Astrocyte (in vitro differentiated cells and primary cell): ENCODE measurements around the gene SDE2. TPM values are rescaled to one million over a fixed set of nuclear protein-coding genes. Genes with fewer than 3 reads are reported as not detected.
"Not testable (repeated sequence)": the region's sequence is repeated elsewhere in the genome, so short reads cannot be mapped to it uniquely, and the experiment has no call there.

ENCODE experiments used
- DNase-seq: peaks from one replicate; pipeline ENCODE4 v3.0.0-alpha.2; 2010; ENCODE audit warnings: low read depth
- FAIRE-seq: peaks from 2 replicates; lab custom pipeline; 2011; peaks lifted over from hg19 to GRCh38; lab: Jason Lieb, UNC
- H2AFZ ChIP-seq: 2 replicates; pipeline ENCODE4 v1.6.0; 2012; ENCODE audit warnings: low read depth, low read length, inconsistent platforms
- H3K27ac ChIP-seq: 2 replicates; pipeline ENCODE4 v1.5.1; 2011; ENCODE audit warnings: low read depth, low read length, inconsistent platforms
- H3K27me3 ChIP-seq: 2 replicates; pipeline ENCODE4 v1.6.0; 2011; ENCODE audit warnings: low read length, inconsistent platforms; ENCODE audit not compliant: insufficient read depth
- H3K36me3 ChIP-seq: 2 replicates; pipeline ENCODE4 v1.5.1; 2011; ENCODE audit warnings: low read length, inconsistent platforms; ENCODE audit not compliant: insufficient read depth
- H3K4me1 ChIP-seq: 2 replicates; pipeline ENCODE4 v1.5.1; 2011; ENCODE audit warnings: low read length, inconsistent platforms; ENCODE audit not compliant: insufficient read depth
- H3K4me2 ChIP-seq: 2 replicates; pipeline ENCODE4 v1.6.0; 2012; ENCODE audit warnings: low read length, inconsistent platforms
- H3K4me3 ChIP-seq: 2 replicates; pipeline ENCODE4 v1.5.1; 2011; ENCODE audit warnings: low read depth, mild to moderate bottlenecking, low read length, inconsistent platforms; ENCODE audit not compliant: insufficient read depth
- H3K79me2 ChIP-seq: 2 replicates; pipeline ENCODE4 v1.6.0; 2012; ENCODE audit warnings: mild to moderate bottlenecking, low read length, inconsistent platforms; ENCODE audit not compliant: insufficient read depth
- H3K9ac ChIP-seq: 2 replicates; pipeline ENCODE4 v1.6.0; 2012; ENCODE audit warnings: mild to moderate bottlenecking, low read length, inconsistent platforms
- H3K9me3 ChIP-seq: 2 replicates; pipeline ENCODE4 v1.5.1; 2012; ENCODE audit warnings: low read depth, mild to moderate bottlenecking, low read length, inconsistent platforms; ENCODE audit not compliant: insufficient read depth
- H4K20me1 ChIP-seq: 2 replicates; pipeline ENCODE4 v1.6.0; 2012; ENCODE audit warnings: low read length, inconsistent platforms; ENCODE audit not compliant: insufficient read depth
- H3K27ac Mint-ChIP-seq: one replicate; pipeline ENCODE4 v1.8.0; 2021; ENCODE audit warnings: mild to moderate bottlenecking, mixed read lengths; ENCODE audit not compliant: unreplicated experiment
- H3K27me3 Mint-ChIP-seq: one replicate; pipeline ENCODE4 v1.8.0; 2021; ENCODE audit warnings: low read depth, mixed read lengths; ENCODE audit not compliant: unreplicated experiment
- H3K36me3 Mint-ChIP-seq: one replicate; pipeline ENCODE4 v1.8.0; 2021; ENCODE audit warnings: low read depth, mixed read lengths; ENCODE audit not compliant: unreplicated experiment
- H3K4me1 Mint-ChIP-seq: one replicate; pipeline ENCODE4 v1.8.0; 2021; ENCODE audit warnings: low read depth, mixed read lengths; ENCODE audit not compliant: unreplicated experiment
- H3K4me3 Mint-ChIP-seq: one replicate; pipeline ENCODE4 v1.8.0; 2021; ENCODE audit warnings: mild to moderate bottlenecking, moderate library complexity, mixed read lengths; ENCODE audit not compliant: unreplicated experiment
- H3K9me3 Mint-ChIP-seq: one replicate; pipeline ENCODE4 v1.8.0; 2021; ENCODE audit warnings: mild to moderate bottlenecking, mixed read lengths; ENCODE audit not compliant: unreplicated experiment
- CTCF ChIP-seq: IDR thresholded peaks from 2 replicates; pipeline ENCODE4 v1.5.1; 2011; ENCODE audit warnings: low read depth, mild to moderate bottlenecking, inconsistent platforms, low read length, moderate library complexity; ENCODE audit not compliant: insufficient read depth
- EZH2 ChIP-seq: IDR thresholded peaks from 2 replicates; pipeline ENCODE4 v1.6.1; 2012; ENCODE audit warnings: mild to moderate bottlenecking, low read length, inconsistent platforms; ENCODE audit not compliant: insufficient read depth
- total RNA-seq: library from RNA; stranded (reverse); gene quantifications from 2 replicates; pipeline ENCODE4 v1.2.1, GENCODE V29; 2021

The SDE2 gene
- total RNA-seq, 1 donor from 2014 or later: 25.3 TPM

- Histone ChIP-seq H3K27ac (no peak overlapping the region), H3K36me3 (peaks cover 7% of the 10 kb centered on the region), H2AFZ (no peak overlapping the region), H3K79me2 (no peaks in the 10 kb centered on the region), H3K4me2 (no peak overlapping the region), H3K9me3 (no peaks in the 10 kb centered on the region), H3K9ac (no peak overlapping the region), H3K4me3 (no peak overlapping the region), H3K27me3 (no peaks in the 10 kb centered on the region), H4K20me1 (no peaks in the 10 kb centered on the region), H3K4me1 (no peaks in the 10 kb centered on the region)
- Mint-ChIP-seq H3K27me3 (peaks cover 1% of the 10 kb centered on the region), H3K36me3 (peaks cover 17% of the 10 kb centered on the region), H3K4me1 (peaks cover 3% of the 10 kb centered on the region), H3K27ac (no peak overlapping the region), H3K9me3 (peaks cover 5% of the 10 kb centered on the region), H3K4me3 (no peak overlapping the region)
- no peak for FAIRE-seq
- no peak for DNase-seq
- TF ChIP-seq CTCF (no peak), EZH2 (no peak)
These were observed 21.0 kb downstream of the SDE2 start for GRCh38 chr1:225977937-225978748.

- not testable (repeated sequence) for H3K79me2 ChIP-seq, H3K27ac ChIP-seq, H3K4me1 Mint-ChIP-seq, H4K20me1 ChIP-seq, DNase-seq, H3K9ac ChIP-seq, H3K9me3 Mint-ChIP-seq, H3K27ac Mint-ChIP-seq, H3K27me3 Mint-ChIP-seq, H3K27me3 ChIP-seq, H3K9me3 ChIP-seq, H3K4me3 Mint-ChIP-seq, FAIRE-seq, H3K4me3 ChIP-seq, H2AFZ ChIP-seq, H3K4me1 ChIP-seq, H3K36me3 ChIP-seq, H3K4me2 ChIP-seq
- peaks cover 11% of the 10 kb centered on the region for H3K36me3 Mint-ChIP-seq
These were observed 24.0 kb downstream of the SDE2 start for GRCh38 chr1:225975146-225975545.

GRCh38 chr1:225974454-225974853, 24.7 kb downstream of the SDE2 start:
- peaks cover 4% of the 10 kb centered on the region for H3K9me3 Mint-ChIP-seq
- Histone ChIP-seq H4K20me1 (no peaks in the 10 kb centered on the region), H3K27me3 (no peaks in the 10 kb centered on the region), H3K9ac (no peak overlapping the region), H3K4me2 (no peak overlapping the region), H3K4me3 (no peak overlapping the region), H3K36me3 (peaks cover under 1% of the 10 kb centered on the region), H3K27ac (no peak overlapping the region), H2AFZ (no peak overlapping the region), H3K4me1 (no peaks in the 10 kb centered on the region), H3K9me3 (no peaks in the 10 kb centered on the region), H3K79me2 (no peaks in the 10 kb centered on the region)
- no peak overlapping the region for H3K27ac Mint-ChIP-seq
- peaks cover 1% of the 10 kb centered on the region for H3K27me3 Mint-ChIP-seq
- H3K4me1 Mint-ChIP-seq: peaks cover 3% of the 10 kb centered on the region
- no peak overlapping the region for H3K4me3 Mint-ChIP-seq
- TF ChIP-seq EZH2 (no peak), CTCF (no peak)
- H3K36me3 Mint-ChIP-seq: peaks cover 5% of the 10 kb centered on the region
- DNase-seq: no peak
- no peak for FAIRE-seq
